GM19043 (cell line): Measurements from ENCODE around the gene RCE1.

Experiments
- ATAC-seq: cut with Tn5 transposase; IDR thresholded peaks from one replicate; pipeline ENCODE4 v1.9.1; 2021; ENCODE audit warnings: low read depth; ENCODE audit not compliant: unreplicated experiment

Gene RCE1

DNA sequence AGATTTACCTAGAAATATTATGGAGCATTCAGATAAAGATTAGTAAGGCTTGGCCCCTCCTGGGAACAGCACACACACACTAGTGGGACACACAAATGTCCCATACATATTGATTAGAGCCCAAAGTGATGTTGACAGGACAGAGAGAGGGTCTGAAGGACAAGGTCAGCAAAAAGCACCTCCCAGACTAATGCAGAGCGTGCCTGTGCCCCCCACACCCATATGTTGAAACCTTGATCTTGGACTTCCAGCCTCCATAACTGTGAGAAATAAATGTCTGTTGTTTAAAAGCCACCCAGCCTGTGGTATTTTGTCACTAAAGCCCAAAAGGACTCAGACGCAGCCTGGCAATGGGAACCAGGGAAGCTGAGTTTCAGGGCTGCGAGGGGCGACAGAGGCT lies 41.2 kb downstream of the RCE1 start:
- no peak for ATAC-seq

DNA sequence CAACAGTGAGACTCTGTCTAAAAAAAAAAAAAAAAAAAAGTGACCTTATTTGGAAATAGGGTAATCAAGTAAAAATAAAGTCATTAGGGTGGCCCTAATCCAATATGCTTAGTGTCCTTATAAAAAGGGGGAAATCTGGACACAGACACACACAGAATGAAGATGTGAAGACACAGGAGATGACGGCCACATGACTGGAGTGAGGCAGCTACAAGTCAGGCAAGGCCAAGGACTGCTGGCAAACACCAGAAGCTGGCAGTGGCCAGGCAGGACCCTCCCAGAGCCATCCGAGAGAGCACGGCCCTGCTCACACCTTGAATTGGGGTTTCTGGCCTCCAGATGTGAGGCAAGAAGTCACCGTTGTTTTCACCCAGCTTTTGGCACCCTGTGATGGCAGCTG lies 42.2 kb downstream of the RCE1 start:
- ATAC-seq = no peak

DNA sequence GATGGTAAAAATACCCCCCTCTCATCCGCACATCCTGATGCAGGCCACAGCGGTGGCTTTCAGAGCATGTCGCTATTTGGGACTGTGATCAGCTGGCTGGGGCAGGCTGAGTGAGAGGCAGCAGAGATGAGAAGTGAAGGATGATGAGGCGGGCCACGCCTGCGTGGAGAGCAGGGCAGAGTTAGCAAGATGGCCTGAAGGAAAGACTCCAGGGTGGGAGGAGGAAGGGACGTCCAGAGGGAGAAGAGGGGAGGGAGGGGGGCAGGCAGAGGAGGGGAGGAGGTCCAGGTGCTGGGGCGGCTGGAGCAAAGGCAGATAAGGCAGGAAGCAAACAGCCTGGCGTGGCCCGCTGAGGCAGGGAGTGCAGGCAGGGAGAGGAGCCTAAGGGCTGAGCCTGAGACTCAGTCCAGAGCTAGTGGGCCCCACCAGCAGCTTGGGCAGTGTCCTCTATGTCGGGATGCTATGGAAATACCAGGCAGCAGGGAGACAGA lies 42.8 kb downstream of the RCE1 start:
- ATAC-seq = no peak

DNA sequence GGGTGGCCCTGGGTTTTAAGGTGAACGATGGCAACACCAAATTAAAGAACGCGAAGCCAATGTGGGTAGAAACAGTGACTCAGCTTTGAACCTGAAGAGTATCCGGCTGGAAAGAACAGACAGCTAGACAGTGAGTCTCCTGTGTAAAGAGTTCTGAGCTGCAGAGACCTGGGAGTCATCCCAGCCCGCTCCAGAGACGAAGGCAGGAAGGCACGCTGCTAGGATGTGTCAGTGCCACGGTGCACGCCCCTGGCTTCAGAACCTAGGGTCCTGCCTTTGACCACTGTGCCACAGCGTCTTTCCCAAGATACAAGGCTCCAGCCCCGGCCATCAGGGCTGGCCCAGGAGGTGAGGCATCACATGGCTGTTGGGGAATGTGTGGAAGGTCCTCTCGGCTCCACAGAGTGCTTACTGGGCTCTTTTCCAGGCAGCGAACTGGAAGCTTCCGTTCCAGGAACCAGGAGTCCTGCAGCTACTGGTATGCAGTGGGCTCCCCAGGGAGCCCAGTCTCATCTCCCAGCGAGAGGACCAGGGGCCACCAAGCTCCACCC lies 43.5 kb downstream of the RCE1 start:
- no peak for ATAC-seq

DNA sequence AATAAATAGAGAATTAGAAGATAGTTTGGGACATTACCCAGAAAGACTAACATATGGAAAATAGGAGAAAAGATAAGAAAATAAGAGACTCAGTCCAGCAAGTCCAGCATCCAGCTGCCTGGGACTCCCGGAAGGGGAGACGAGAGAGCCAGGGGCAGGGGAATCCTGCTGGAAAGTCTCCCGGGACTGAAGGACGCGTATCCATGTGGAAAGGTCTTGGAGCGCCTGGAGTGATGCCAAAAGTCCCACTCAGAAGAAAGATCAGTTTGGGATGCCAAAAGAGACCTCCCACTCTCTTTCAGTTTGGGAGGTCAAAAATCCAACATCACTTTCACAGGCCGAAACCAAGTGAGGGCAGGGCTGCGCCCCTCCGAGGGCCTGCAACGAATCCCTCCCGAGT lies 44.3 kb downstream of the RCE1 start:
- ATAC-seq = no peak

DNA sequence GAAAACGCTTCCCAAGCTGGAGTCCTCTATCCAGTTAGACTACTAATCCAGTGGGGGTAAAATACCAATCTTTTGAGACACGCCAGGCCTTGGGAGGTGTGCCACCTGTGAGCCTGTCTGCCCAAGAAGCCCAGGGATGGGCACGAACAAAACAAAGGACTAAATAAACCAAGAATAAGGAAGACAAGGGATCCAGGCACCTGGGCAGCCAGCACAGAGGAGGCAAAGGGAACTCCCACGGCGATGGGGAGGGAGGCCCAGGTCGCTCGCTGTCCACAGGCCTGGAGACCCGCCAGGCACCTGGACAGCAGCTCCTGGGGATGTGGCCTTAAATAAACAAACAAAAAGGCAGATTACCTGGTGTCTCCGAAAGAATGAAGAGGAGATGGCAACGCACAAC lies 45.0 kb downstream of the RCE1 start:
- no peak for ATAC-seq

DNA sequence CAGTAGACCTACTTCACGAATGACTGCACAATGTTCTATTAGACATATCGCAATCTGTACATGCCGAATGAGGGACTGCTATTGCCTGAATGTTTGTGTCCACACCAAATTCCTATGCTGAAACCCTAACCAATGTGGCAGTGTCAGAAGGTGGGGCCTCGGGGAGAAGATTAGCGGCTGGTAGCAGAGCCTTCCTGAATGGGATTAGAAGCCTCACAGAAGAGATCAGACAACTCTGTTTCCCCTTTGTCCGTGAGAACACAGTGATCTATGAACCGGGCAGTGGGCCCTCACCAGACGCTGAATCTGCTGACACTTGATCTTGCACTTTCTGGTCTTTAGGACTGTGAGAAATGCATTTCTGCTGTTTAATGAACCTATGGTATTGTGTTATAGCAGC lies 46.7 kb downstream of the RCE1 start:
- no peak for ATAC-seq

DNA sequence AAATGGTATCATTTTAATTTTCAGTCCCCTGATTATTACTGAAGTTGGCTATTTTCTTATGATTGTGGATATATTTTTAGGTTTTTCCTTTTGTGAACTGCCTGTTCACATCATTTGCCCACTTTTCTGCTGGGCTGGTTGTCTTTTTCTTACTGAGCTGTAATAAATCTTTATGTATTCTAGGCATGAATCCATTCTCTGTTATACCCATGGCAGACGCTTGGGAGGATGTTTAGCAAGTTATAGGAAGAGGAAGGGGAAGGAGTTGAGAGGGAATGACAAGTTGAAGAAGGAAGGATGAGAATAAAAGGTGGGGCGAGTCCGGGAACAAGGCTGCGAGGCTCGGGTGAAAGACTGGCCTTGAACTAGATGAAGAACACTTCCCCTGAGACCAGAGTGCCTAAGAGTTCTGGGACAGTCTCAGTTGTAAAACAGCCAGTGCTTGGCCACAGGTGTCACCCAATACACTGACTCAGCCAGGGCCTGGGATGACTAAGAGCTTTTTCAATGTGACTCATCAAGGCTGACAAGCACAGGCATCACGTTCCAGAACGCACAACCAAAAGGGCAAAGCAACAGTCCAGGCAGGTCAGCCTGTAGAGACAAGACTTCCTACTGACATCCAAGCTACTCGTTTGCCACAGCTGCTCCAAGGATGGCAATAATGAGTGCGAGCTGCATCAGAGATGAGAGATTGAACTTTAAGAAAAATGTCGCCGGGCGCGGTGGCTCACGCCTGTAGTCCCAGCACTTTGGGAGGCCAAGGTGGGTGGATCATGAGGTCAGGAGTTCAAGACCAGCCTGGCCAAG lies 48.8 kb downstream of the RCE1 start:
- peak; percentile 84 for ATAC-seq

DNA sequence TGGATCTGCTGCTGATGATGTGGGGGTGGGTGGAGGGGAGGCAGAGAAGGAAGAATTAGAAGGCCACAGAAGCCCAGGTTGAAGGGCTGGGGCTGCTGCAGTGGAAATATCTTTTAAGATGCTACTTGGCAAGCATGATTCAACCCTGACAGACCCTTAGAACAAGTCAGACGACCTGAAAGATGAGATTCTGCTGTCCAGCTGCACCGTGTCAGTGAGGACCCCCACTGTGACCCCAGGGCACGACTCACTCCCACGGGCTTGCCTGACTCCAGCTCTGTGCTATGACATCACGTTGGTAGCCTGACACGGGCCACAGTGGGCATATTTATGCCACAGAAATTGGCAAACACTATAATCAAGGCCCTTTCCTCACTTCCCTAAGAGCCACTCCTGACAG lies 49.7 kb downstream of the RCE1 start:
- no peak for ATAC-seq

DNA sequence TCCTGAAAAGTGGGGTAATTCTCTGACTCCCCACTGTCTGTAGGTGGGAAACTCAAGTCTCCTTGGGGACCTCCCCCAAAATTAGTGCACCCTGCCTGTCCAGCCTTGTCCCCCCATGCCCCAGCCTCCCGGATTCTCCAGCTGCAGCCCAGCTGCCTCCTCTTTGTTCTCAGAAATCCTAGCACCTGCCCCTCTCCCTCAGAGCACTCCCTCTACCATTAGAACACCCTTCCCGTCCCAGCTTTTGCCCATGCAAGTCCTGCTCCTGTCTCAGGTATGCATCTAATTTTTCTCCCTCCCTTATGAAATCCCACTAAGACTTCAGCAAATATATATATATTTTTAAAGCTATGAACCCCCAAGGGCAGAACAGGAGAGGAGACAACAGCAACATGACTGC lies 50.9 kb downstream of the RCE1 start:
- no peak for ATAC-seq
